CD4-positive, alpha-beta T cell treated with Interleukin-1 beta for 1 hour (primary cell): ENCODE results near the gene PAIP1.
"Not testable (repeated sequence)": the region's sequence is repeated elsewhere in the genome, so short reads cannot be mapped to it uniquely, and the experiment has no call there.

Source experiments
- DNase-seq, 2 donors: peaks; one replicate each; pipeline ENCODE4 v3.0.0-alpha.2; 2020 to 2022

PAIP1 gene

GRCh38 chr5:43514816-43515677 lies 41.8 kb downstream of the PAIP1 start, which contains the start of gene C5orf34:
Gene C5orf34, minus strand, starts transcription at chr5:43515148. Its CDS starts 5,809 bp downstream, at chr5:43509339.
- DNase-seq, result peak; percentile 93

GRCh38 chr5:43514471-43514815 lies 42.4 kb downstream of the PAIP1 start:
- no peak for DNase-seq

GRCh38 chr5:43514025-43514424 lies 42.9 kb downstream of the PAIP1 start:
- DNase-seq, result no peak

- DNase-seq, result not testable (repeated sequence)
These were observed 45.8 kb downstream of the PAIP1 start for GRCh38 chr5:43511062-43511461.

- no peak for DNase-seq
These were observed 58.3 kb downstream of the PAIP1 start for GRCh38 chr5:43498581-43498980.

GRCh38 chr5:43497311-43498104 lies 59.4 kb downstream of the PAIP1 start:
- DNase-seq, result no peak

GRCh38 chr5:43491326-43491725 lies 65.6 kb downstream of the PAIP1 start:
- no peak for DNase-seq

- no peak for DNase-seq
These were observed 70.5 kb downstream of the PAIP1 start for GRCh38 chr5:43486353-43486752.

- DNase-seq, result no peak
These were observed 71.5 kb downstream of the PAIP1 start for GRCh38 chr5:43485406-43485805.

- DNase-seq, result peak; percentile 88 to 89
These were observed 72.6 kb downstream of the PAIP1 start for GRCh38 chr5:43484106-43484849.

- DNase-seq, result peak; percentile 90 to 91
These were observed 73.4 kb downstream of the PAIP1 start, which contains the start of gene TMEM267 for GRCh38 chr5:43483298-43484105. Gene TMEM267, minus strand, starts transcription at chr5:43483865. Its CDS starts 29,896 bp downstream, at chr5:43453969.

- no peak for DNase-seq
These were observed 74.2 kb downstream of the PAIP1 start for GRCh38 chr5:43482490-43483297.
